Raji (cell line): ENCODE measurements around the gene LHFPL3.

Experiments
- POLR2A ChIP-seq: IDR thresholded peaks from 2 replicates; pipeline ENCODE4 v1.6.1; 2011; ENCODE audit warnings: low read depth, low read length, control low read depth; ENCODE audit not compliant: insufficient read depth

Gene LHFPL3

GRCh38 chr7:104950754-104951153, 622.4 kb downstream of the LHFPL3 start:
- no peak for TF ChIP-seq POLR2A

DNA sequence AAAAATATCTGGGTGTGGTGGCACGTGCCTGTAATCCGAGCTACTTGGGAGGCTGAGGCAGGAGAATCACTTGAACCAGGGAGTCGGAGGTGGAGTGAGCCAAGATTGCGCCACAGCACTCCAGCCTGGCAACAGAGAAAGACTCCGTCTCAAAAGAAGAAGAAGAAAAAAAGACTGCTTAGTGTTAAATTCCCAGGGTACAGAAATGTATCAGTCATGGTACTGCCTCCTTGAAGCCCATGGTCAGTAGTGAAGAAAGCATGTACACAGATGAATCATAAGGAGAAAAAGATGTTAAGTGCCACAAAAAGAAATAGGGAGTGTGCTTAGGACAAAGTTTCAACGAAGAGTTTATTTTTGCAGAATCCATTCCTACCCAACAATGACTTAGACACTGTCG, 623.1 kb downstream of the LHFPL3 start:
- no peak for TF ChIP-seq POLR2A

DNA sequence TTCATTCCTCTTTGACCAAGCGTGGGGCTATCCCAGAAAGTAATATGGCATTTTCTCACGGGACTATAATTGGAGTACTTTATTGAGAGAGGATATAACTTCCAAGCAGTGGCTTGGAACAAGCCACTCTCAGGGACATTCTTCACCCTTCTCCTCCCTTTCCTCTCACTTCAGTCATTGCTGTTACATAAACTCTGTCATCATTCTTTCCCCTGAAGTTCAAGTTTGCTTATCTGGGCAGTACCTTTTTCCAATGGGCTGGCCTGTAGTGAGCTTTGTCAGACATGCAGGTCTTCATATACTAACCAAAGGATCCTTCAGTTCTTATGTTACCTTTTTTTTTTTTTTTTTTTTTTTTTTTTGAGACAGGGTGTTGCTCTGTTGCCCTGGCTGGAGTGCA, 626.9 kb downstream of the LHFPL3 start:
- TF ChIP-seq POLR2A: no peak
